ENCODE data around the gene ANKRD27.
"Not testable (repeated sequence)": the region's sequence is repeated elsewhere in the genome, so short reads cannot be mapped to it uniquely, and the experiment has no call there.

DNA sequence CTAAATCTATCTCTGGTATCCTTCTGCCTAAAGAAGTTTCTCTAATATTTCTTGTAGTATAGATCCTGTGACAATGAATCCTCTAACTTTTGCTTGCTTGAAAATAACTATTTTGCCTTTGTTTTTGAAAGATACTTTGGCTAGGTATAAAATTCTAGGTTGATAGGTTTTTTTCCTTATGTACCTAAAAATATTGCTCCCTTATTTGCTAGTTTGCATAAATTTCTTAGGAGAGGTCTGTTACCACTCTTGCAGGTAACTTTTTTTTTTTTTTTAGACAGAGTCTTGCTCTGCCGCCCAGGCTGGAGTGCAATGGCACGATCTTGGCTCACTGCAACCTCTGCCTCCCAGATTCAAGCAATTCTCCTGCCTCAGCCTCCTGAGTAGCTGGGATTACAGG lies 29.0 kb upstream of the ANKRD27 start:
- TF ChIP-seq POLR2A (IDR thresholded peaks at IDR 0.05) = not testable (repeated sequence)
- TF ChIP-seq, protein P1, sequence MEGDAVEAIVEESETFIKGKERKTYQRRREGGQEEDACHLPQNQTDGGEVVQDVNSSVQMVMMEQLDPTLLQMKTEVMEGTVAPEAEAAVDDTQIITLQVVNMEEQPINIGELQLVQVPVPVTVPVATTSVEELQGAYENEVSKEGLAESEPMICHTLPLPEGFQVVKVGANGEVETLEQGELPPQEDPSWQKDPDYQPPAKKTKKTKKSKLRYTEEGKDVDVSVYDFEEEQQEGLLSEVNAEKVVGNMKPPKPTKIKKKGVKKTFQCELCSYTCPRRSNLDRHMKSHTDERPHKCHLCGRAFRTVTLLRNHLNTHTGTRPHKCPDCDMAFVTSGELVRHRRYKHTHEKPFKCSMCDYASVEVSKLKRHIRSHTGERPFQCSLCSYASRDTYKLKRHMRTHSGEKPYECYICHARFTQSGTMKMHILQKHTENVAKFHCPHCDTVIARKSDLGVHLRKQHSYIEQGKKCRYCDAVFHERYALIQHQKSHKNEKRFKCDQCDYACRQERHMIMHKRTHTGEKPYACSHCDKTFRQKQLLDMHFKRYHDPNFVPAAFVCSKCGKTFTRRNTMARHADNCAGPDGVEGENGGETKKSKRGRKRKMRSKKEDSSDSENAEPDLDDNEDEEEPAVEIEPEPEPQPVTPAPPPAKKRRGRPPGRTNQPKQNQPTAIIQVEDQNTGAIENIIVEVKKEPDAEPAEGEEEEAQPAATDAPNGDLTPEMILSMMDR (IDR thresholded peaks at IDR 0.05) = not testable (repeated sequence)

All from lower leg skin (tissue), 3 donors.